ENCODE measurements around the gene RAD50.

RAD50 gene

DNA sequence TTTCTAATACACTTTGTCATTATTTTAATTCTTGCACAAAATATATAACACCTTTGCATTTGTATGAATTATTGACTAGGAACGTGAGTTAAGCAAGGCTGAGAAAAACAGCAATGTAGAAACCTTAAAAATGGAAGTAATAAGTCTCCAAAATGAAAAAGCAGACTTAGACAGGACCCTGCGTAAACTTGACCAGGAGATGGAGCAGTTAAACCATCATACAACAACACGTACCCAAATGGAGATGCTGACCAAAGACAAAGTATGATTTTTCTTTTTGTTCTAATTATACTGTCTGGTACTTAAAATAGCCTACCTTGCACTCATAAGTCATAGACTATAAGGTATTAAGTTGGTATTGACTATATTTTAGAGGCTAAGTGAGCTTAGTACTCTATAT lies 34.4 kb downstream of the RAD50 start:
- TF ChIP-seq, protein P1, sequence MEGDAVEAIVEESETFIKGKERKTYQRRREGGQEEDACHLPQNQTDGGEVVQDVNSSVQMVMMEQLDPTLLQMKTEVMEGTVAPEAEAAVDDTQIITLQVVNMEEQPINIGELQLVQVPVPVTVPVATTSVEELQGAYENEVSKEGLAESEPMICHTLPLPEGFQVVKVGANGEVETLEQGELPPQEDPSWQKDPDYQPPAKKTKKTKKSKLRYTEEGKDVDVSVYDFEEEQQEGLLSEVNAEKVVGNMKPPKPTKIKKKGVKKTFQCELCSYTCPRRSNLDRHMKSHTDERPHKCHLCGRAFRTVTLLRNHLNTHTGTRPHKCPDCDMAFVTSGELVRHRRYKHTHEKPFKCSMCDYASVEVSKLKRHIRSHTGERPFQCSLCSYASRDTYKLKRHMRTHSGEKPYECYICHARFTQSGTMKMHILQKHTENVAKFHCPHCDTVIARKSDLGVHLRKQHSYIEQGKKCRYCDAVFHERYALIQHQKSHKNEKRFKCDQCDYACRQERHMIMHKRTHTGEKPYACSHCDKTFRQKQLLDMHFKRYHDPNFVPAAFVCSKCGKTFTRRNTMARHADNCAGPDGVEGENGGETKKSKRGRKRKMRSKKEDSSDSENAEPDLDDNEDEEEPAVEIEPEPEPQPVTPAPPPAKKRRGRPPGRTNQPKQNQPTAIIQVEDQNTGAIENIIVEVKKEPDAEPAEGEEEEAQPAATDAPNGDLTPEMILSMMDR (IDR thresholded peaks at IDR 0.05; ENCODE audit: low read depth, low read length, poor library complexity, severe bottlenecking): no peak
- no peak for TF ChIP-seq EZH2phosphoT487 (IDR thresholded peaks at IDR 0.05; ENCODE audit: borderline replicate concordance, low read length)
- H3F3A ChIP-seq (ENCODE audit: control insufficient read depth, insufficient read depth): no peaks in the 10 kb centered on the region
- no peaks in the 10 kb centered on the region for H3K27me3 ChIP-seq (ENCODE audit: control insufficient read depth, low read length)
- H3K4me2 ChIP-seq (ENCODE audit: low read length): no peak overlapping the region
- peaks cover 93% of the 10 kb centered on the region for H3K36me3 ChIP-seq (ENCODE audit: control insufficient read depth, low read length)
- H3K4me1 ChIP-seq (ENCODE audit: control insufficient read depth, low read length): no peaks in the 10 kb centered on the region
- no peak overlapping the region for H3K4me3 ChIP-seq (ENCODE audit: low read length)
- H3K9me2 ChIP-seq (replicated peaks; ENCODE audit: control insufficient read depth, low read length): no peaks in the 10 kb centered on the region
- H4K20me1 ChIP-seq (ENCODE audit: control insufficient read depth, insufficient read depth, low read depth, low read length): 0 out of 2 replicates have a peak, but pooled peaks cover 3% of the 10 kb centered on the region
- H3K27ac ChIP-seq (ENCODE audit: low read depth, low read length): no peak overlapping the region
- H3K79me2 ChIP-seq (ENCODE audit: control insufficient read depth, low read length): no peaks in the 10 kb centered on the region
- H3K9me3 ChIP-seq (ENCODE audit: control insufficient read depth, insufficient read depth, low read length): no peaks in the 10 kb centered on the region

DNA sequence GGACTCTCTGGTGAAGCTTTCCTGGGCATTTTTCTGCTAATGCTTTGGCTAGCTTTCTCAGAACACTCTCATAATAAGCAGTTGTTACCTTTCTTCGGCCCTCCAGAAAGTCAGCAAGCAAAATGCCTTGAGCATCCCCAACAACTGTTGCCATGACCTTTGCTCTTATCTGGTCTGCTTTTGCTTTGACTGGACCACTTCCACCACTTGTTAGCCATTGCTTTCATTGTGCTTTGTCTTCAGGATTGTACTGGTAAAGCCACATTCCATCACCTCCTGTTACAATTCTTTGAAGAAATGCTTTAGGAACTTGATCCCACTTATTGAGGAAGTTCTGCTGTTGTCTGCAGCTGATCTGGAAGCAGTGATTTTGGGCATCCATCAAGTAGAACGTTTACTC lies 35.7 kb downstream of the RAD50 start:
- H4K20me1 ChIP-seq (ENCODE audit: control insufficient read depth, insufficient read depth, low read depth, low read length): 0 out of 2 replicates have a peak, but pooled peaks cover 3% of the 10 kb centered on the region
- H3K36me3 ChIP-seq (ENCODE audit: control insufficient read depth, low read length): peaks cover 93% of the 10 kb centered on the region
- H3K9me3 ChIP-seq (ENCODE audit: control insufficient read depth, insufficient read depth, low read length): no peaks in the 10 kb centered on the region
- no peak overlapping the region for H3K4me3 ChIP-seq (ENCODE audit: low read length)
- TF ChIP-seq EZH2phosphoT487 (IDR thresholded peaks at IDR 0.05; ENCODE audit: borderline replicate concordance, low read length): no peak
- TF ChIP-seq, protein P1 (IDR thresholded peaks at IDR 0.05; ENCODE audit: low read depth, low read length, poor library complexity, severe bottlenecking): no peak
- no peak overlapping the region for H3K27ac ChIP-seq (ENCODE audit: low read depth, low read length)
- H3F3A ChIP-seq (ENCODE audit: control insufficient read depth, insufficient read depth): no peaks in the 10 kb centered on the region
- H3K79me2 ChIP-seq (ENCODE audit: control insufficient read depth, low read length): no peaks in the 10 kb centered on the region
- no peak overlapping the region for H3K4me2 ChIP-seq (ENCODE audit: low read length)
- H3K9me2 ChIP-seq (replicated peaks; ENCODE audit: control insufficient read depth, low read length): no peaks in the 10 kb centered on the region
- no peaks in the 10 kb centered on the region for H3K27me3 ChIP-seq (ENCODE audit: control insufficient read depth, low read length)
- H3K4me1 ChIP-seq (ENCODE audit: control insufficient read depth, low read length): no peaks in the 10 kb centered on the region

DNA sequence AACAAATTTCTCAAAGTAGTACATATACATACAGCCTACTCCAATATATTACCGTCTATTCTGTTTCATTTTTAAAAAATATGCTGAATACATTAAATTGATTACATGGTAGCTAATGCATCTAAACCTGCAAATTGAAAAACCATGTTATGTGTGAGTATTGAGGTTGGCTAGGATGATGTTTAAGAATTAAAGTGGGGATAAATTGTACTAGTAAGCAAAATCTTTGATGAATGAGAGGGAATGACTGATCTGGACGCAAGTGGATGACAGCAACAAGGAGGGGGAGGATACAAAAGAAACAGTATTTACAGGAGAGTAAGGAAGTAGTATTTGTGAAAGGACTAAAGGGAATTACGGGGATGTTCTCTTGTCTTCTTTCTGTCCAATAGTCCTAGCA lies 37.4 kb downstream of the RAD50 start:
- H3K4me2 ChIP-seq (ENCODE audit: low read length): no peak overlapping the region
- H3K79me2 ChIP-seq (ENCODE audit: control insufficient read depth, low read length): no peaks in the 10 kb centered on the region
- TF ChIP-seq EZH2phosphoT487 (IDR thresholded peaks at IDR 0.05; ENCODE audit: borderline replicate concordance, low read length): no peak
- TF ChIP-seq, protein P1 (IDR thresholded peaks at IDR 0.05; ENCODE audit: low read depth, low read length, poor library complexity, severe bottlenecking): no peak
- H4K20me1 ChIP-seq (ENCODE audit: control insufficient read depth, insufficient read depth, low read depth, low read length): 0 out of 2 replicates have a peak, but pooled peaks cover 3% of the 10 kb centered on the region
- no peaks in the 10 kb centered on the region for H3K9me3 ChIP-seq (ENCODE audit: control insufficient read depth, insufficient read depth, low read length)
- no peak overlapping the region for H3K27ac ChIP-seq (ENCODE audit: low read depth, low read length)
- H3F3A ChIP-seq (ENCODE audit: control insufficient read depth, insufficient read depth): no peaks in the 10 kb centered on the region
- no peaks in the 10 kb centered on the region for H3K4me1 ChIP-seq (ENCODE audit: control insufficient read depth, low read length)
- no peaks in the 10 kb centered on the region for H3K27me3 ChIP-seq (ENCODE audit: control insufficient read depth, low read length)
- no peak overlapping the region for H3K4me3 ChIP-seq (ENCODE audit: low read length)
- no peaks in the 10 kb centered on the region for H3K9me2 ChIP-seq (replicated peaks; ENCODE audit: control insufficient read depth, low read length)
- peaks cover 93% of the 10 kb centered on the region for H3K36me3 ChIP-seq (ENCODE audit: control insufficient read depth, low read length)

All from DOHH2 (cell line).